ENCODE results near the gene UBASH3A. TPM values are rescaled to one million over a fixed set of nuclear protein-coding genes. Genes with fewer than 3 reads are reported as not detected.

The UBASH3A gene
- total and polyA plus RNA-seq, 12 donors: 0.09 to 1.3 (median 0.15) TPM; not detected in 7

DNA sequence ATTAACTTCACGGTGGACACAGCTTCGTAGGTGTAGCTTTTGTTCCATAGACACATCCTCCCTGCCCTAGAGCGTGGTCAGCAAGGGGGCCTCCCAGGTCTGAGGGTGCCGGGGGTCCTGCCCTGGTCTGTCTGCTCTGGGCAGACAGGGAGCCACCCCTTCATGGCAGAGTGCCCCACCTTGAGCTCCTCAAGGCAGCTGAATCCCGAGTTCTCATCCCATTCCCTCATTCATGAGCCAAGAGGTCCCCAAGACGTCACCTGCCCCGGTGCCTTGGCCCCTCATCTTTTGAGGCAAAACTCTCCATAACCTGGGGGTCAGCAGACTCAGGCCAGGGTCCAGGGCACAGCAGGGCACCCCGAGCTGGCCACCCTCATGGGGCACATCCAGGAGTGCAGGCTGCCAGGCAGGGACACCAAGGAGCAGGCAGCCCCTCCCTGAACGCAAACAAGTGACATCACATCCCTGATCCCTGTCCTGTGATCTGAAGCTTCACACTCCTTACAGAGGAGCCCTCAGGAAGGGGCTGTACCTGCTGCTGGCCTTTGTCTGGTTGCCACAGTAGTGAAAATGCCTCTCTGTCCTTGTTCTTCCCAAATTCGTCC, 23.3 kb downstream of the UBASH3A start:
- ATAC-seq (no peak), DNase-seq (no peak)
- Histone ChIP-seq H3K36me3 (no peaks in the 10 kb centered on the region), H3K9me3 (peaks cover 0 to 6% (median under 1%) of the 10 kb centered on the region in 11 donors), H3K27ac (no peak overlapping the region), H3K4me3 (no peak overlapping the region), H3K27me3 (peaks cover 0 to 60% (median 25%) of the 10 kb centered on the region in 7 donors), H3K4me1 (peaks cover 0 to 34% (median 0%) of the 10 kb centered on the region in 9 donors)
- intact Hi-C loops (cut with DNase I): no loop called here
- WGBS, 2 donors: 81 to 83% methylated on average over 10 of the region's 10 CpGs
- TF ChIP-seq, protein P1, sequence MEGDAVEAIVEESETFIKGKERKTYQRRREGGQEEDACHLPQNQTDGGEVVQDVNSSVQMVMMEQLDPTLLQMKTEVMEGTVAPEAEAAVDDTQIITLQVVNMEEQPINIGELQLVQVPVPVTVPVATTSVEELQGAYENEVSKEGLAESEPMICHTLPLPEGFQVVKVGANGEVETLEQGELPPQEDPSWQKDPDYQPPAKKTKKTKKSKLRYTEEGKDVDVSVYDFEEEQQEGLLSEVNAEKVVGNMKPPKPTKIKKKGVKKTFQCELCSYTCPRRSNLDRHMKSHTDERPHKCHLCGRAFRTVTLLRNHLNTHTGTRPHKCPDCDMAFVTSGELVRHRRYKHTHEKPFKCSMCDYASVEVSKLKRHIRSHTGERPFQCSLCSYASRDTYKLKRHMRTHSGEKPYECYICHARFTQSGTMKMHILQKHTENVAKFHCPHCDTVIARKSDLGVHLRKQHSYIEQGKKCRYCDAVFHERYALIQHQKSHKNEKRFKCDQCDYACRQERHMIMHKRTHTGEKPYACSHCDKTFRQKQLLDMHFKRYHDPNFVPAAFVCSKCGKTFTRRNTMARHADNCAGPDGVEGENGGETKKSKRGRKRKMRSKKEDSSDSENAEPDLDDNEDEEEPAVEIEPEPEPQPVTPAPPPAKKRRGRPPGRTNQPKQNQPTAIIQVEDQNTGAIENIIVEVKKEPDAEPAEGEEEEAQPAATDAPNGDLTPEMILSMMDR (IDR thresholded peaks at IDR 0.05): no peak

DNA sequence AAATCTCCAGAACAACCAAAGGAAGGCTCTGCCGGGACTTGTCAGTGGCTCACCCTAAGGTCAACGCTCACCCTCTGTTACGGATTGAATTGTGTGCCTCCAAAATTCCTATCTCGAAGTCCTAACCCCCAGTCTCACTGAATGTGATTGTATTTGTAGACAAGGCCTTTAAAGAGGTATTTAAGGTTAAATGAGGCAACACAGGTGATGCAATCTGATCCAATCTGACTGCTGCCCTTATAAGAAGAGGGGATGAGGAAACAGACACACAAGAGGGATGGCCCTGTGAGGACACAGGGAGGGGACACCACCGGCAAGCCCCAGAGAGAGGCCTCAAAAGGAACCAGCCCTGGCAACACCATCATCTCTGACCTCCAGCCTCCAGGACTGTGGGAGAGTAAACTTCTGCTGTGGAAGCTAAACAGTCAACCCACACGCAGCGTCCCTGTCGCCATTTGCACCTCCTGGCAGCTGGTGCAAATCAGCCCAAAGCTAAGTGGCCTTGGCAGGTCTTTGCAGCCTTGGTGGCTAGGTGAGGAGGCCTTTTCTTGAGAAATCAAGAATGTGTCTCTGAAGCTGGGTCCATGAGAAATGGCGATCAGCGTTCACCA, 24.2 kb downstream of the UBASH3A start:
- no peaks in the 10 kb centered on the region for H3K36me3 ChIP-seq
- TF ChIP-seq, protein P1 (IDR thresholded peaks at IDR 0.05): no peak
- no peak overlapping the region for H3K27ac ChIP-seq
- ATAC-seq (no peak), DNase-seq (no peak)
- peaks cover 0 to 34% (median 0%) of the 10 kb centered on the region in 9 donors for H3K4me1 ChIP-seq
- WGBS, 2 donors: 83 to 86% methylated on average over 10 of the region's 10 CpGs
- H3K9me3 ChIP-seq: peaks cover 0 to 15% (median 8%) of the 10 kb centered on the region in 11 donors
- peaks cover 0 to 50% (median 16%) of the 10 kb centered on the region in 7 donors for H3K27me3 ChIP-seq
- H3K4me3 ChIP-seq: no peak overlapping the region
- intact Hi-C loops (cut with DNase I): no loop called here

DNA sequence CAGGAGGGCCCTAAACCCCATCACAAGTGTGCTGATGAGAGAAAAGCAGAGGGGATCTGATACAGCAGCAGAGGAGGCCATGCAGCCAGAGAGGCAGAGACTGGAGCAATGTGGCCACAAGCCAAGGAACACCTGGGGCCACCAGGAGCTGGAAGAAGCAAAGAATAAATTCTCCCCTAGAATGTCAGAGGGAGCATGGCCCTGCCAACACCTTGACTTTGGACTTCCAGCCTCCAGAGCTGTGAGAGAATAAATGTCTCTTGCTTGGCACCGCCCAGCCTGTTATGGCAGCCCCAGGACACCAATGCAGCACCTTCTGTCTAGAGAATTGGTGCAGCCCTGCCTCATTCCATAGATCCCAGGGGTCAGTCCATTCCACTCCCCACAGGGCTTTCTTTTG, 25.3 kb downstream of the UBASH3A start:
- TF ChIP-seq, protein P1 (IDR thresholded peaks at IDR 0.05): no peak
- Histone ChIP-seq H3K27ac (no peak overlapping the region), H3K36me3 (no peaks in the 10 kb centered on the region), H3K27me3 (peaks cover 0 to 43% (median 16%) of the 10 kb centered on the region in 7 donors), H3K4me1 (peaks cover 0 to 28% (median 0%) of the 10 kb centered on the region in 9 donors), H3K9me3 (peaks cover 0 to 20% (median 9%) of the 10 kb centered on the region in 11 donors), H3K4me3 (no peak overlapping the region)
- no peak for DNase-seq
- no peak for ATAC-seq
- WGBS, 2 donors: 100% methylated on average over 1 of the region's 1 CpG
- intact Hi-C loops (cut with DNase I): no loop called here

DNA sequence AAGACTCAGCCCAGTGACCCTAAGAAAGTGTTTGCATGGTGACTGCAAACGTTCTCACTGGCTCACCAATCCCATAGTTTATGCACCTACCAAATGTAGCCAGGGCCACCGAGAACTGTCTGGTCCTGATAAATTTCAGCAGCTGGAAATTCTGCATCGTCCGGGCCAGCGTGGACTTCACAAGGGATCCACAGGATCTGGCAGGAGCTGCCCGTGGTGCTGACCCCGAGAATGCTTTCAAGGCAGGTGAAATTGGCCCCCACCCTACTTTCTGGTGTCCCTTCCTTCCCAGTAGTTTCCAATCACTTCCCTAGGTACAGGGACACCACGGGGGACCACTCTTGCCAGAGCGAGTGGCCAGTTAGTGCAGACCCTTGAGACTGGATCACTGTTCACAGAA, 26.2 kb downstream of the UBASH3A start:
- Histone ChIP-seq H3K9me3 (peaks cover 0 to 20% (median 9%) of the 10 kb centered on the region in 11 donors), H3K36me3 (no peaks in the 10 kb centered on the region), H3K4me1 (peaks cover 0 to 20% (median 0%) of the 10 kb centered on the region in 9 donors), H3K27ac (no peak overlapping the region), H3K4me3 (no peak overlapping the region), H3K27me3 (peaks cover 0 to 35% (median 16%) of the 10 kb centered on the region in 7 donors)
- WGBS, 2 donors: 23 to 32% methylated on average over 9 of the region's 9 CpGs
- intact Hi-C loops (cut with DNase I): loop anchor here in 1 of 10 donors (10.0 kb wide), 1 partner anchor 85 kb away; no protein-coding TSS in a partner anchor
- ATAC-seq: no peak
- TF ChIP-seq, protein P1 (IDR thresholded peaks at IDR 0.05): no peak
- DNase-seq: no peak
